ENCODE results near the gene LMOD2. TPM values are rescaled to one million over a fixed set of nuclear protein-coding genes. Genes with fewer than 3 reads are reported as not detected.

Gene LMOD2
- total RNA-seq, 1 donor from 2014 or later = 888 TPM

GRCh38 chr7:123658023-123658422 lies 2.4 kb downstream of the LMOD2 start:
- TF ChIP-seq CTCF (IDR thresholded peaks at IDR 0.05; ENCODE audit: borderline replicate concordance) = no peak
- intact Hi-C loops (cut with micrococcal nuclease) = no loop called here
- Histone ChIP-seq H3K27me3 (ENCODE audit: low read depth) (no peaks in the 10 kb centered on the region), H3K36me3 (peaks cover 14% of the 10 kb centered on the region), H3K4me3 (peak overlapping the region; percentile 71), H3K9me3 (replicated peaks) (no peaks in the 10 kb centered on the region), H3K4me1 (peaks cover 40% of the 10 kb centered on the region), H3K27ac (replicated peaks) (peak overlapping the region; percentile 93)
- DNase-seq = no peak

- Histone ChIP-seq H3K36me3 (peaks cover 27% of the 10 kb centered on the region), H3K4me1 (peaks cover 37% of the 10 kb centered on the region), H3K27ac (replicated peaks) (peak overlapping the region; percentile 93), H3K4me3 (peak overlapping the region; percentile 71), H3K27me3 (ENCODE audit: low read depth) (no peaks in the 10 kb centered on the region), H3K9me3 (replicated peaks) (no peaks in the 10 kb centered on the region)
- TF ChIP-seq CTCF (IDR thresholded peaks at IDR 0.05; ENCODE audit: borderline replicate concordance) = no peak
- intact Hi-C loops (cut with micrococcal nuclease) = no loop called here
- no peak for DNase-seq
Measured at GRCh38 chr7:123660514-123661354, 5.1 kb downstream of the LMOD2 start.

- H3K4me3 ChIP-seq = peak overlapping the region; percentile 71
- H3K9me3 ChIP-seq (replicated peaks) = no peaks in the 10 kb centered on the region
- H3K27me3 ChIP-seq (ENCODE audit: low read depth) = no peaks in the 10 kb centered on the region
- H3K4me1 ChIP-seq = peaks cover 47% of the 10 kb centered on the region
- TF ChIP-seq CTCF (IDR thresholded peaks at IDR 0.05; ENCODE audit: borderline replicate concordance) = no peak
- peak overlapping the region; percentile 93 for H3K27ac ChIP-seq (replicated peaks)
- H3K36me3 ChIP-seq = peaks cover 27% of the 10 kb centered on the region
- intact Hi-C loops (cut with micrococcal nuclease) = no loop called here
- no peak for DNase-seq
Measured at GRCh38 chr7:123661765-123662164, 6.1 kb downstream of the LMOD2 start.

GRCh38 chr7:123662293-123662692 lies 6.6 kb downstream of the LMOD2 start:
- peak overlapping the region; percentile 93 for H3K27ac ChIP-seq (replicated peaks)
- no peaks in the 10 kb centered on the region for H3K9me3 ChIP-seq (replicated peaks)
- no peak for TF ChIP-seq CTCF (IDR thresholded peaks at IDR 0.05; ENCODE audit: borderline replicate concordance)
- intact Hi-C loops (cut with micrococcal nuclease) = no loop called here
- no peak for DNase-seq
- H3K4me3 ChIP-seq = peak overlapping the region; percentile 71
- no peaks in the 10 kb centered on the region for H3K27me3 ChIP-seq (ENCODE audit: low read depth)
- peaks cover 50% of the 10 kb centered on the region for H3K4me1 ChIP-seq
- H3K36me3 ChIP-seq = peaks cover 27% of the 10 kb centered on the region

- Histone ChIP-seq H3K9me3 (replicated peaks) (no peaks in the 10 kb centered on the region), H3K4me3 (peak overlapping the region; percentile 71), H3K27me3 (ENCODE audit: low read depth) (no peaks in the 10 kb centered on the region), H3K27ac (replicated peaks) (peak overlapping the region; percentile 93), H3K4me1 (peaks cover 48% of the 10 kb centered on the region), H3K36me3 (peaks cover 27% of the 10 kb centered on the region)
- DNase-seq = no peak
- intact Hi-C loops (cut with micrococcal nuclease) = no loop called here
- TF ChIP-seq CTCF (IDR thresholded peaks at IDR 0.05; ENCODE audit: borderline replicate concordance) = no peak
Measured at GRCh38 chr7:123662755-123663154, 7.1 kb downstream of the LMOD2 start.
